ENCODE results near the gene DIAPH1.
A peak's percentile ranks its signal among the peaks of the same experiment; 100 is the strongest.

DIAPH1 gene

GRCh38 chr5:141524604-141525597 is 93.9 kb downstream of the DIAPH1 start:
- H3K27ac ChIP-seq = peak overlapping the region; percentile 67

GRCh38 chr5:141523991-141524390 is 94.8 kb downstream of the DIAPH1 start:
- POLR2A ChIA-PET (ENCODE audit: low non-redundant PET) = no interaction called here

More at GRCh38 chr5:141524604-141525597, 93.9 kb downstream of the DIAPH1 start:
- DNase-seq (ENCODE audit: low spot score) = peak; percentile 96
- CTCF ChIA-PET = interaction anchor here (0.5 to 3.0 kb wide), 33 partner anchors 8 to 925 kb away, joined by 3 to 22 read pairs (median 4); partner anchors contain the start of genes PCDHB14, PCDHGB2, PCDHGB5 and PCDHGB7
- POLR2A ChIA-PET (ENCODE audit: low non-redundant PET) = no interaction called here
- TF ChIP-seq CTCF (conservative IDR thresholded peaks at IDR 0.05; ENCODE audit: low read depth) = peak; percentile 99

DNA sequence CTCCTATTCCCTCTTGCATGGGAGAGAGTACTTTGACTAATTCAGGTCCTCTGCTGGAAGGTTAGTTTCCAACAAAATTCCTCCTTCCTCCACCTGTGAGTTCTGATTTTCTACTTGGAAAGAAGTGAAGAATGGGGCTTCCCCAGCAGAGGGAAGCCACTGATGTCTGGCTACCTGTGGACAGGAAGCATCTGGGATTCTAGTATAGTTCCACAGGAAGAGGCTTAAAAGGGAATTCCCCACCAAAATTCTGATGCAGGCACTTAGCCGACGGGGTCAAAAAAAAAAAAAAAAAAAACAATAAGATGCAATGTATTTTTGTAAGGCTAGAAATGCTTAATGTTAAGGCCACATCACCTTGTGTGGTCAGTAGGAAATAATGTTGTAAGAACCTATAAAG is 96.5 kb downstream of the DIAPH1 start:
- ChIA-PET CTCF (interaction anchor here (0.7 to 2.0 kb wide), 7 partner anchors 11 to 323 kb away, joined by 3 to 9 read pairs (median 4); partner anchors contain the start of genes PCDHGA9, PCDHGB5 and PCDHGB7), POLR2A (ENCODE audit: low non-redundant PET) (interaction anchor here (1.0 kb wide), 1 partner anchor 47 kb away, joined by 3 read pairs; no protein-coding TSS in a partner anchor)
- DNase-seq (ENCODE audit: low spot score) = no peak
- TF ChIP-seq CTCF (conservative IDR thresholded peaks at IDR 0.05; ENCODE audit: low read depth) = no peak
- no peak overlapping the region for H3K27ac ChIP-seq

More at GRCh38 chr5:141523991-141524390, 94.8 kb downstream of the DIAPH1 start:
- no peak for DNase-seq (ENCODE audit: low spot score)
- H3K27ac ChIP-seq = peak overlapping the region; percentile 30; the same call in 1 of the 2 replicates
- CTCF ChIA-PET = interaction anchor here (0.6 to 3.0 kb wide), 27 partner anchors 8 to 301 kb away, joined by 3 to 22 read pairs (median 6); partner anchors contain the start of genes PCDHB14, PCDHGB2, PCDHGB4 and PCDHGB5
- no peak for TF ChIP-seq CTCF (conservative IDR thresholded peaks at IDR 0.05; ENCODE audit: low read depth)

DNA sequence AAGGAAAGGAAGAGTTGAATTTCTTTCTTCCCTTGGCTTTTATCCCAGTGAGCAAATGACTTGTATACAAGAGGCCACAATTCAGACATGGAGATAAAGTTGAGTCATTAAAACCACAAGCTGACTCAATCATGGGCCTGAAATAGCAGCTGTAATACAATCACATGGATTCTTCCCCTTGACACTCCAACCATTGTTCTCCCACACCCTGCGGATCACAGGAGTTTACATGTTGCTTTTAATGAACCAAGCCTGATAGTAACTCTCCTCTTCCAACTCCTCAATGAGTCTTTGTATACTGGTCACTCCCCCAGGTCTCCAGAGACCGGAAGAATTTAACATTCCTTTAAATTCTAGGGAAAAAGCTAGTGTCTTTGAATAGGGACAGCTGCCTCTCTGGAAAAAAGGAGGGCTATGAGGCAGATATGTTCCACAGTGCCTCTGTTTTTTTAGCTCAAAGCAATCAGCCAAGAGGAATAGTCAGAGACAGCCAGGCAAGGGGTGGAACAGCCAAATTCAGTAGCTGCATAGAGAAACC is 97.5 kb downstream of the DIAPH1 start:
- TF ChIP-seq CTCF (conservative IDR thresholded peaks at IDR 0.05; ENCODE audit: low read depth) = no peak
- H3K27ac ChIP-seq = peak overlapping the region; percentile 90
- DNase-seq (ENCODE audit: low spot score) = peak; percentile 98
- CTCF ChIA-PET = interaction anchor here (0.5 to 2.0 kb wide), 12 partner anchors 8 to 298 kb away, joined by 3 to 9 read pairs (median 4); partner anchors contain the start of genes PCDHGA12, PCDHGA6 and PCDHGA9
- POLR2A ChIA-PET (ENCODE audit: low non-redundant PET) = interaction anchor here (0.6 to 1.0 kb wide), 3 partner anchors 34 to 46 kb away, joined by 3 read pairs; no protein-coding TSS in a partner anchor

GRCh38 chr5:141519605-141520565 is 98.9 kb downstream of the DIAPH1 start:
- ChIA-PET CTCF (interaction anchor here (0.6 to 1.9 kb wide), 6 partner anchors 8 to 359 kb away, joined by 3 to 9 read pairs (median 4); partner anchors contain the start of gene PCDHGA12), POLR2A (ENCODE audit: low non-redundant PET) (no interaction called here)
- H3K27ac ChIP-seq = peak overlapping the region; percentile 90
- no peak for DNase-seq (ENCODE audit: low spot score)
- no peak for TF ChIP-seq CTCF (conservative IDR thresholded peaks at IDR 0.05; ENCODE audit: low read depth)
